Ishikawa (cell line): ENCODE measurements around the gene STPG2.

ENCODE experiments used
- CEBPB ChIP-seq: IDR thresholded peaks from 2 replicates; pipeline ENCODE4 v1.6.1; 2012
- EGR1 ChIP-seq: IDR thresholded peaks from 2 replicates; pipeline ENCODE4 v1.6.1; 2012
- EP300 ChIP-seq: IDR thresholded peaks from 2 replicates; pipeline ENCODE4 v1.6.1; 2012; ENCODE audit warnings: borderline replicate concordance
- REST ChIP-seq: IDR thresholded peaks from 2 replicates; pipeline ENCODE4 v1.6.1; 2012; ENCODE audit warnings: low read depth, mild to moderate bottlenecking
- TCF12 ChIP-seq: IDR thresholded peaks from 2 replicates; pipeline ENCODE4 v1.6.1; 2012; ENCODE audit warnings: low read depth
- YY1 ChIP-seq: IDR thresholded peaks from 2 replicates; pipeline ENCODE4 v1.6.1; 2012; ENCODE audit warnings: low read depth
- ZBTB7A ChIP-seq: IDR thresholded peaks from 2 replicates; pipeline ENCODE4 v1.6.1; 2012; ENCODE audit warnings: low read depth

- TF ChIP-seq YY1 = no peak
- TF ChIP-seq EGR1 = no peak
- TF ChIP-seq ZBTB7A = no peak
- no peak for TF ChIP-seq REST
- no peak for TF ChIP-seq CEBPB
- TF ChIP-seq EP300 = no peak
- no peak for TF ChIP-seq TCF12
These were observed 25.9 kb downstream of the STPG2 start for GRCh38 chr4:98117363-98117762.
